Measurements from ENCODE around the gene HOXB4. TPM values are rescaled to one million over a fixed set of nuclear protein-coding genes. Genes with fewer than 3 reads are reported as not detected.

The HOXB4 gene
- total RNA-seq, 1 donor from 2014 or later, result 0.25 TPM

DNA sequence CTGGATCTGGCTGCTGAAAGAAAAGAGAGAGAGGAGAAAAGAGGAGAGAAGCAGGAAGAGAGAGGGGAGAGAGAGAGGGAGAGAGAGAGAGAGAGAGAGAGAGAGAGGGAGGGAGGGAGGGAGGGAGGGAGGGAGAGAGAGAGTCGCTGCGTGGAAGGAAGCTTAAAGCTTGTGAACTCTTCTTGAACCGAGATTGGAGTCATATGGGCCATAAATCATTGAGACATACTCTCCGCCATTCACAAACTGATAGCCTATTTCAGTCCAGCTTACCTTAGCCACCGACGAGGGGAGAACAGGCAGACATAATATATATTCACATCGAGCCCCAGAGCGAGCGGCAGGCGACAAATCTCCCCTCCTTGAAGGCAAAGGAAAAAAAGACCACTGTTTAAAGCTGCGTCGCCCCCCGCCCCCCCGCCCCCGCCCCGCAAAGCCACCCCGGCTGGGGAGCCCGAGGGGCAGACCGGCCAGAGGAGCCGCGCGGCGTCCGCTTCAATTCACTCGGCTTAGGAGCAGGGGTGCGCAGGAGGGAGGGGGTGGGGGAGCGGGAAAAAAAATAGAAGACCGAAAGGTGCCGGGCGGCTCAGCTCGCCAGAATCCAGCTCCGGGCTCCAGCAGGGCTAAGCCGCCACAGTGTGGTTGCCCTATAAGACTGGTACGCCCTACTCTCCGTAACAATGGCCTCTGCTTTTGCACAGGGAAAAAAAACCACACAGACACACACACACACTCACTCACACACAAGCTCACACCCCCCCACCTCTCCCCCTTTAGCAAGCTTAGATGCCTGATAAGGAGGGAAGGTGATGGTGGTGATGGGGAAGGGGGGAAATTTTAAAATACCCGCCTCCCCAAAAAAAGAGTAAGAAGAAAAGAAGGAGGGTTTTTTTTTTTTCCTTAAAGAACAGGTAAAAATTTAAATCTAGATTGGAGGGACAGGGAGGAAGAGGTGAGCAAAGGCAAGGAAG lies 22.6 kb downstream of the HOXB4 start:
- TF ChIP-seq, protein P1, sequence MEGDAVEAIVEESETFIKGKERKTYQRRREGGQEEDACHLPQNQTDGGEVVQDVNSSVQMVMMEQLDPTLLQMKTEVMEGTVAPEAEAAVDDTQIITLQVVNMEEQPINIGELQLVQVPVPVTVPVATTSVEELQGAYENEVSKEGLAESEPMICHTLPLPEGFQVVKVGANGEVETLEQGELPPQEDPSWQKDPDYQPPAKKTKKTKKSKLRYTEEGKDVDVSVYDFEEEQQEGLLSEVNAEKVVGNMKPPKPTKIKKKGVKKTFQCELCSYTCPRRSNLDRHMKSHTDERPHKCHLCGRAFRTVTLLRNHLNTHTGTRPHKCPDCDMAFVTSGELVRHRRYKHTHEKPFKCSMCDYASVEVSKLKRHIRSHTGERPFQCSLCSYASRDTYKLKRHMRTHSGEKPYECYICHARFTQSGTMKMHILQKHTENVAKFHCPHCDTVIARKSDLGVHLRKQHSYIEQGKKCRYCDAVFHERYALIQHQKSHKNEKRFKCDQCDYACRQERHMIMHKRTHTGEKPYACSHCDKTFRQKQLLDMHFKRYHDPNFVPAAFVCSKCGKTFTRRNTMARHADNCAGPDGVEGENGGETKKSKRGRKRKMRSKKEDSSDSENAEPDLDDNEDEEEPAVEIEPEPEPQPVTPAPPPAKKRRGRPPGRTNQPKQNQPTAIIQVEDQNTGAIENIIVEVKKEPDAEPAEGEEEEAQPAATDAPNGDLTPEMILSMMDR (IDR thresholded peaks at IDR 0.05; ENCODE audit: borderline replicate concordance), result no peak

DNA sequence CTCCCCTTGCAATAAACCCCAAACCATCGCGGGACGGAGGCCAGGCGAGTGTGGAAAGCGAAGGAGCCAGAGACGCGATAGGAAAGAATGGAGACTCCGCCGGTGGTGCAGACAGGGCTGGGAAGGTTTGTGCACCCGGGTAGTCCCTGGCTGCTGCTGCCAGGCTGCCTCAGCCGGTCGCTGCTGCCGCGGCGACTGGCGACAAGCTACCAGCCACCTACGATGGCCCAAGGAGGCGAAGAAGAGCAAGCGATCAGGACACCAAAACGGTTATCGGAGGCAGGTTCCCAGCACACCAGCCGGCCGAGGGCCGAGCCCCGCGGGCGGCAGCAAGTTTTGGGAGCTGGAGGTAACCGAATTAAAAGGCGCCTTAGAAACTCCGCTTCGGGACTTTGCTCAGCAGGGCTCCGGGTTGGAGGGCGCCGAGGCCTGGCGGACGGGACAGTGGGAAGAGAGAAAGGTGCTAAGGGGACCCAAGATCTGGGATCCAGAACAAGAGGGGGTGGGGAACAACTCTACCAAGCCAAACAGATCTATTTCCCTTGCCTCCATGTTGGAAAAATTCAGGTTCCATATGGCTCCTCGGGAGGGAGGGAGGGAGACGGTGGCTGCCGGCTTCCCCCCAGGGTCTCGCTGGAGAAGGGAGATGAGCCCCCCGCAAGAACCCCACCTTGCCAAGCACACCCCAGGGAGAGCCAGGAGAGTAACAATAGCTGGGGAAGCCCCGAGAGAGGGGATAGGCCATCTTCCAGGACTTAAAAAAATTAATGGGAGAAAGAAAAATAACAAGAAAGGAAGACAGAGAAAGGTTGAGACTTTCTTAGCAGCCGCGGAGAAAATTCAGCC lies 23.5 kb downstream of the HOXB4 start:
- TF ChIP-seq, protein P1 (IDR thresholded peaks at IDR 0.05; ENCODE audit: borderline replicate concordance), result no peak

More for the DNA sequence above, 22.6 kb downstream of the HOXB4 start:
- Histone ChIP-seq H3K4me3 (peak overlapping the region; percentile 59), H3K36me3 (no peaks in the 10 kb centered on the region), H3K27me3 (ENCODE audit: low read depth) (peaks cover 100% of the 10 kb centered on the region), H3K4me1 (peaks cover 19% of the 10 kb centered on the region), H3K9me3 (replicated peaks) (no peaks in the 10 kb centered on the region), H3K27ac (replicated peaks) (peak overlapping the region; percentile 46)
- no peak for DNase-seq
- intact Hi-C loops (cut with micrococcal nuclease), result no loop called here

DNA sequence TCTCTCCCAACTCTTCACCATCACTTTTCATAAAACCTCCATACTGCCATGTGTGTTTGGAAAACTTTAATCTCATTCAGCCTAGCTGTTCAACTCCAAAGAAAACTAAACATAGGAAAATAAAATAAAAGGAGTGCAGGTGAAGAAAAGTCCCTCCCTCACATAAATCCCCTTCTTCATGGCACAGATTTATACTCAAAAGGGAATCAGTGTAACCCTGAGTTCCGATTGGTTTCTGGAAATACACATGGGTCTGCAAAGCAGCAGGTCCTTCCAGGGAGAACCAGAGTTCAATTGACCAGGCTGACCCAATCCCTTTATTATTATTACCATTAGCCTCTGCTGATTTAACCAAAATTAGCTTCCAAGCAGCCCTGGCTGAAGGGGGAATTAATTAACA lies 24.3 kb downstream of the HOXB4 start:
- TF ChIP-seq, protein P1 (IDR thresholded peaks at IDR 0.05; ENCODE audit: borderline replicate concordance), result no peak
- Histone ChIP-seq H3K9me3 (replicated peaks) (no peaks in the 10 kb centered on the region), H3K27ac (replicated peaks) (peak overlapping the region; percentile 46), H3K36me3 (no peaks in the 10 kb centered on the region), H3K4me3 (peak overlapping the region; percentile 59), H3K4me1 (peaks cover 19% of the 10 kb centered on the region), H3K27me3 (ENCODE audit: low read depth) (peaks cover 100% of the 10 kb centered on the region)
- no peak for DNase-seq
- intact Hi-C loops (cut with micrococcal nuclease), result no loop called here

More for the DNA sequence above, 23.5 kb downstream of the HOXB4 start:
- H3K27ac ChIP-seq (replicated peaks), result peak overlapping the region; percentile 46
- peaks cover 100% of the 10 kb centered on the region for H3K27me3 ChIP-seq (ENCODE audit: low read depth)
- peak overlapping the region; percentile 59 for H3K4me3 ChIP-seq
- intact Hi-C loops (cut with micrococcal nuclease), result no loop called here
- DNase-seq, result no peak
- no peaks in the 10 kb centered on the region for H3K9me3 ChIP-seq (replicated peaks)
- H3K36me3 ChIP-seq, result no peaks in the 10 kb centered on the region
- H3K4me1 ChIP-seq, result peaks cover 19% of the 10 kb centered on the region

DNA sequence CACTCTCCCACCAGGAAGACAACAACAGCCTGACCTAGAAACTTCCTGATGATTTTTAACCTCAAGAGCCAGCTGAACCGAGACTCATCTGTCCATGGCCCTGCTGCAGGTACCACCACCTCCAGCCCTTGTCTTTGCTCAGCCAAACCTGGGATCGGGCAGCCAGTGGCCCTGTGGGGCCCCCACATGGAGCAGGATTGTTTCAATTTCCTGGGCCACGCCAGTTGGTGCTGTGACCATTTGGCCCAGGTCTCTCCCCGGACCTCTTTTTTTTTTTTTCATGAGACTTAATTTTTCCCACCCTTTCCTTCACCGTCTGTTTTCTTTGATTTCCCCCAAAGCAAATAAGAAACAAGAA lies 25.0 kb downstream of the HOXB4 start:
- intact Hi-C loops (cut with micrococcal nuclease), result no loop called here
- H3K9me3 ChIP-seq (replicated peaks), result no peaks in the 10 kb centered on the region
- H3K36me3 ChIP-seq, result no peaks in the 10 kb centered on the region
- peaks cover 100% of the 10 kb centered on the region for H3K27me3 ChIP-seq (ENCODE audit: low read depth)
- TF ChIP-seq, protein P1 (IDR thresholded peaks at IDR 0.05; ENCODE audit: borderline replicate concordance), result no peak
- no peak overlapping the region for H3K4me3 ChIP-seq
- DNase-seq, result no peak
- H3K27ac ChIP-seq (replicated peaks), result no peak overlapping the region
- peaks cover 19% of the 10 kb centered on the region for H3K4me1 ChIP-seq

DNA sequence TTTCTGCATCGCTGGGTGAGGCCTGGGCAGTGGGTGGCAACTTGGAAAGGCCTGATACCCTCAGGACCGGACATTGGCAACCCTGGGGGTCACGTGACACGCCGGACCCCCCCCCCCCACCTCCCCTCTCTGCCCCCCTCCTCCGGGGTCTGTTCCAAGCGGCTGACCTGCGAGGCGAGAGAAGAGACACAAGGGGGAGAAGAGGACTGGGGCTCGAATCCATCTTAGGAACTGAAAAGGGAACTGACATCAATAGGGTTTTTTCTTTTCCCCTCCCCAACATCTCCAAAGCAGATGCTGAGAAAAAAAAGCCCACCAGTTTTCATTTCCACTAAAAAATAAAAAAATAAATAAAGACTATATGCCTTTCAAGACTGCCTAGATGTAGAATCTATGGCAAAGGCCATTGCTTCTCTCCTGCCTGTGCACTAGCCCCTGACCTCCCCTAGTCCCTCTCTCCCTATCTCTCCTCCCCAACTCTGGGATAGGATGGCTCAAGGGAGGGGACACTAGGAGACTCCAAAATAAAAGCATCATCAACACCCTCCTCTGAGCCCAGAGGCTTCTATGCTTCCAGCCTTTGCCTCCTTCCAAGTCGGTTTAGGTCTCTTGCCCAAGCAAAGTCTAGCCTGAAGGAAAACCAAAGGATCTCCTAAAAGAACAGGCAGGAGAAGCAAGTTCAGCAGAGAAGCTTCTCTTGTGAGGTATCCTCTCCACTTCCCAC lies 25.5 kb downstream of the HOXB4 start:
- intact Hi-C loops (cut with micrococcal nuclease), result no loop called here
- Histone ChIP-seq H3K27me3 (ENCODE audit: low read depth) (peaks cover 100% of the 10 kb centered on the region), H3K9me3 (replicated peaks) (no peaks in the 10 kb centered on the region), H3K27ac (replicated peaks) (no peak overlapping the region), H3K36me3 (no peaks in the 10 kb centered on the region), H3K4me1 (peaks cover 19% of the 10 kb centered on the region), H3K4me3 (no peak overlapping the region)
- no peak for DNase-seq
- TF ChIP-seq, protein P1 (IDR thresholded peaks at IDR 0.05; ENCODE audit: borderline replicate concordance), result no peak
